NCI-H2196 treated with DMSO at 0.1 percent for 48 hours (cell line): ENCODE results near the gene BEND5.

Source experiments
- DNase-seq: peaks from one replicate; lab custom pipeline; 2025; ENCODE audit not compliant: unreplicated experiment; lab: John Stamatoyannopoulos, UW

The BEND5 gene

GRCh38 chr1:48684381-48684780, 92.3 kb downstream of the BEND5 start:
- no peak for DNase-seq

DNA sequence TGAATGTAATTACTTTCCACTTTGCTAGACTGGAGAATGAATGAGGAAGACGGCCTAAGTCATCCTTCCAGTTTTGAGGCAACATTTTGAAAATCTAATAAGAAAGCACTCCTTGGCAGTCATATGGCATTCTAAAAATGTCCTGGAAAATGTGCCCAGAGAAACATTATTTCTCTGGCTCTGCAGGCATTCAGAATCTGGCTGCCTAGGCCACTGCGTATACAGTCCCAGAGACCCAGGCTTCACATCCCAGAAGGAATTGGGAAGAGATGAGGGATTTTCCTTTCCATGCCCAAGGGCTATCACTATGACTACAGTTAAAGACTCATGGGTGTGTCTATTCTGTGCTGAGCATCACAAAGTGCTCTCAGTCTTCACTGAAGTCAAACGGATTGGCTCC, 92.9 kb downstream of the BEND5 start:
- no peak for DNase-seq

GRCh38 chr1:48681476-48682305, 95.0 kb downstream of the BEND5 start:
- no peak for DNase-seq

- no peak for DNase-seq
Measured at GRCh38 chr1:48680411-48681035, 96.2 kb downstream of the BEND5 start.

DNA sequence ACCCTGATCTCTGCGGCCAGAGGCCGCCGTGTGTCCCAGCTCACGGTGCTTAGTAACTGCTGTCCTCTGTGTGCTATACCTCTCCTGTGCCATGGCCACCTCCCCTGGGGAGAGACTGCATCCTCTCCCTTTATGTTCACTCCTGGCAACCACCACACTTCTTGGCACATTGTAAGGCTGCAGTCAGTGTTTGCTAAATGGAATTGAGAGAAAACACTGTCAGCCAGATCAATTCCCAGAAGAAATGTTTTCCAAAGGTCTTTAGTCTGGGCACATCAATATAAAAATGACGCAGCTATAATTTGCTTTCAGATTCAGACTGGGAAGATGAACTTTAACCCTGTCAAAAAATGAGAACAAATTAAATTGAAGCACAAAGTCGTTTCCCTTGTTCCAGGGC, 96.8 kb downstream of the BEND5 start:
- no peak for DNase-seq

DNA sequence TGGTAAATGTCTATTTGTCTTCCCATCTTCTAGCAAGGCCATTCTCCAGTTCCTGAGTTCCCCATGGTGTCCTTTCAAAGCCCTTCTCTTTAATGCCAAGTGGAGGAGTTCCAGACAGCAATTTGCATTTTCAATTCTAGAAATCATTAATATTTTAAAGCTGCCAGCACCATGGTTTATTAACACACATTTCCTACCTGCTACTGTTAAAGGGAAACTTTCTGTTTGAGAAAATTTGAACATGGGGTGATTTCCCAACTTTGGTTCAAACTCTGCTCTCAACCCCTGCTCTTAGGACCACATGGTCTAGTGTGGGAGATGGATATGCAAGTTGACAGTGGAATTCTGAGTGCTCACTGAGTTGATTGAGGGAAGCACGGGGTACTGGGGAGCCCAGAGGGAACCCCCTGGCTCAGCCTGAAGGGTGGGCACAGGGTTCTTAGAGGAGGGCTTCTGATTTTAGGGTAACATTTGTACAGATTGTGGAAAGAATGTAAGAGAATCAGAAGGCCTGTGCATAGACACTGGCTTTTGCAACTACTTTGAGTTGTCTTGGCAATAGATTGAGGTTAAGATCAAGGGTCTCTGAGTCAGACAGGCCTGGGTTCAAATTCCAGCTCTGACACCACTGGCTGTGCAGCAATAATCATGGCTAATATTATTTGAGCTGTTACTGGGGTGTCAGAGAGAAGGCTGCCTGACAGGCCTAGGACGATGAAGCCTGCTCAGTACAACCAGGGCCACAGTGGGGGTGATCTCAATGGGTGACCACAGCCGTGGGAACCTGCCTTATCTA, 97.8 kb downstream of the BEND5 start:
- no peak for DNase-seq
